ENCODE measurements around the gene EPB41L4A.

GRCh38 chr5:112201141-112201540 lies 217.9 kb downstream of the EPB41L4A start:
- TF ChIP-seq REST (tag by site-specific recombination; IDR thresholded peaks at IDR 0.05): no peak
- no peak for TF ChIP-seq ZSCAN4 (tag by site-specific recombination; IDR thresholded peaks at IDR 0.05)
- TF ChIP-seq PBX3 (CRISPR knock-in tag; IDR thresholded peaks at IDR 0.05): no peak
- TF ChIP-seq CTCF (tag by site-specific recombination; IDR thresholded peaks at IDR 0.05): no peak
- no peak for TF ChIP-seq ZNF560 (tag by site-specific recombination; IDR thresholded peaks at IDR 0.05; ENCODE audit: borderline replicate concordance)

Data from HEK293 (cell line).